M059J (cell line): ENCODE data around the gene HOMER2. TPM values are rescaled to one million over a fixed set of nuclear protein-coding genes. Genes with fewer than 3 reads are reported as not detected.
A peak's percentile ranks its signal among the peaks of the same experiment; 100 is the strongest.
"Not testable (repeated sequence)": the region's sequence is repeated elsewhere in the genome, so short reads cannot be mapped to it uniquely, and the experiment has no call there.

Experiments
- DNase-seq: peaks from one replicate; pipeline ENCODE4 v3.0.0-alpha.2; 2012; ENCODE audit warnings: low read depth
- total RNA-seq: library from RNA; depleted of rRNA; stranded (reverse); fragments of >200 nt; shearing (Covaris generic); gene quantifications from 2 replicates; pipeline ENCODE4 v1.2.3, GENCODE V29; 2014

Gene HOMER2
- total RNA-seq, 1 experiment from 2014 or later, result 7.6 TPM

DNA sequence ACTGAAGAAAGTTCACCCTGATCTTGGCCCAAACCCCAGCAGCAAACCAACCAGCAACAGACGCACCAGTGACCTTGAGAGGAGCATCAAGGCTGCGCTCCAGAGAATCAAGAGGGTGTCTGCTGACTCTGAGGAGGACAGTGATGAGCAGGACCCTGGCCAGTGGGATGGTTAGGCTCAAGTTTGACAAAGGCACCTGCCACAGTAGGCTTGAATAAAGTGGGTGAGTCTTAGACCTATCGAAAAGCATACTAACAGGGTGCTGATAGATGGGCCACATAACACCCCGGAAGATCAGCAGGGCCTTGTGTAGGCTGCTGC lies 119.2 kb downstream of the HOMER2 start:
- DNase-seq, result no peak

DNA sequence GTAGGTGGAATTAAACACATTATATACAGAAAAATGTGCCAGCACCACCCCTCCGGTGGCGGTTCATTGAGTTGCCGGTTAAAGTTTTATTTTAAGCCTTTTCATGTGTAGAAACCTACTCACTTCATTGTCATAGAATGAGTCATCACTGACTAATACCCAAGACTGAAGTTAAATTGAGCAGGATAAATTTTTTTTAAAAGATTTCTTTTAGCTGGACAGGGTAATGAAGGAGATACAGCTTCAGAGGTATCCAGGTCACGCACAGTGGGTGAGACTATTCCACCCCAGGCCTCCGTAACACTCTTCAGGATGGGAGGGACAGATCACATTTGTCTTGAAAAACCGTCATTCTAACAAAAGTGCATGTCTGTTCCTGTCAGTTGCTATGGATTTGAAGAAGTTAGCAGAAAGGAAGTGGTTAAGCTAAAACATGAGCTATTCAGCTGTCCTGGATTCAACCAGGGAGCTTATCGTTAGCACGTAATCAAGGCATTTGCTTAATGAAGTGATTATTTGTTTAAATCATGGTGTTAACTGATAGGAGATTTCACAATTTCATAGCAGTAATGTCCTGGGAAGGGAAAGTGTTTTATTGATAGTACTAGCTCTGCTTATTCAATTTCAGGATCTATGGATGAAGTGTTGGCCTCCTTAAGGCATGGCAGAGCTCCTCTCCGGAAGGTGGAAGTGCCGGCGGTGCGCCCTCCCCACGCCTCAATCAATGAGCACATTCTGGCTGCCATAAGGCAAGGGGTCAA lies 119.7 kb downstream of the HOMER2 start:
- peak; percentile 95 for DNase-seq

DNA sequence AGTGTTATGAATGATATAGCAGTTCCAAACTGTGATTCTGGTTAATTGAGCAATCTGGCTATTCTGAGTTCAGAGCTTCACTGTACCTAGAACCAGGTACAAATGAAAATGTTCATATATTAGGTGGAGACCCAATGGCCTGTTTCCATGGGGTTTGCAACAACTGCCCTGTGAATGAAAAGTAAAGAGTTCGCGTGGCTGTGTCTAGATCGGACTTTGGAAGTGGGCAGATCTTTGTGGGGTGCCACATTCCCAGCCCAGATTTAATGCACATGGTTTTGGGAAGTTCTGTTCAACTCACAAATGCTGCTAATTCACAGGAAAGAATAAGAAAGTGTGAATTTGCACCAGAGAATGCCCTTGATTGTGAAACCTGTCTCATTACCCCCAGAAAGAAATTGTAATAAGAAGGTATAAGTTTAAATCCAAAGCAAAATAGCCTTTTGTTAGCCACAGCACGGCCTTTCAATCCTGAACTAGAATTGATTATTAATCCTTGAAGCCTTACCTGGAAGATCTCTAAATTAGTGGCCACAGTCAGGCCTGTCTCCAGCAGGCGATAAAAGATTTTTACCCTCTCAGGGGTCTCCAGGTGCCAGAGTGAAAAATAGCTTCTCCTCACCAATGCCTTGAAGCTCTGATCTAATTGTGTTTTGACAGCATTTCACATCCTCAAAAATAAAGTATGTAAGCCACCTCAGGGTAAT lies 120.5 kb downstream of the HOMER2 start:
- DNase-seq, result no peak

DNA sequence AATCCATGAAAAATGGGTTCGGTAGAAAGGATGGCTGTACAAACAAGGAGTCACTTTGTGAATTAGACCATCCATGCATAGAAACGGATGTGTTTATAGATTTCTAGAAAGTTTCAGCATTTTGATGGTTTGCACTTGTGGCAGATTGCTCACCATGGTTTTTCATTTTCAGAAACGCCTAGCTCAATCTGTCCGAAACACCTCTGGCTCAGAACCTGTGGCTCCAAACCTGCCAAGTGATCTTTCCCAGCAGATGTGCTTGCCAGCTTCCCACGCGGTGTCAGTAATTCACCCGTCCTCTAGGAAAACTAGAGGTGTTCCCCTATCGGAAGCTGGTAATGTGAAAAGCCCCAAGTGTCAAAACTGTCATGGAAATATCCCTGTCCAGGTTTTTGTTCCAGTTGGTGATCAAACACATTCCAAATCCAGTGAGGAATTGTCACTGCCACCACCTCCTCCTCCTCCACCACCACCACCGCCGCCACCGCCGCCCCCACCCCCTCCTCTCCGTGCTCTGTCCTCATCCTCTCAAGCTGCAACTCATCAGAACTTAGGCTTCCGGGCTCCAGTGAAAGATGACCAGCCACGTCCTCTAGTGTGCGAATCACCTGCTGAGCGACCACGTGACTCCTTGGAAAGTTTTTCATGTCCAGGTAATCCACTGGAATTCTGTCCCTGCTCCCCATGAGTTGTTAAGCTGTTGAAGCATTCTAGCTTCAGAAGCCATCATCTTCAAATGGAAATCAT lies 121.9 kb downstream of the HOMER2 start:
- no peak for DNase-seq

DNA sequence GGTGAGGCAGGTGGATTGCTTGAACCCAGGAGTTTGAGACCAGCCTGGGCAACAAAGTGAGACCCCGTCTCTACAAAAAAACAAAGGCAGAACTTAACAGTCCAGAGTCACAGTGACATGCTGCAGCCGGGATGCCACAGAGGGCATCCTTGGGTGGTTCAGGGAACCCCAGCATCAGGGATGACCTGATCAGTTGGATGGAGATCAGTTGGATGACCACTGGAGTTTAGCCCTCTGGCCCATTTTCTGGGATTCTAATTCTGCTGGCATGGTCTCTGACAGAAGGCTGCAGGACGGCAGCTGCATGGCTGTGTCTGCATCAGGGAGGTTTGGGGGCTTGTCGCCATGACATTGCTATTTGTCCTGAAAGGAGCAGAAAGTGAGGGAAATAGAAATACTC lies 123.3 kb downstream of the HOMER2 start:
- no peak for DNase-seq

DNA sequence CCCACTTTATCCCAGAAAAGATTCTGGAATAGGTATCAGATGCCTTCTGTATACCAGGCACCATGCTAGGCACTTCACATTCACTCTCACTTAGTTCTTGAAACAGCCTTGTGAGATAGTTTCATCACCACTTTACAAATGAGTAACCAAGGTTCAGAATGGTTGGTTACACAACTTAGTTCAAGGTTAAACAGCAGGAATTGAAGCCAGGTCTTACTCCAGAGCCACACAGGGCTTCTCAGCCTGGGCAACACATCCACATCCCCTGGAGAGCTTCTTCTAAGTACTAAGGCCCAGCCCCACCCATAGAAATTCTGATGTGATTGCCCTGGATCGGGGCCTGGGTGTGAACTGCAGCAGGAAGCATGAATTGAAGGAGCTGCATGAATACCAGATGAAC lies 124.4 kb downstream of the HOMER2 start:
- no peak for DNase-seq

DNA sequence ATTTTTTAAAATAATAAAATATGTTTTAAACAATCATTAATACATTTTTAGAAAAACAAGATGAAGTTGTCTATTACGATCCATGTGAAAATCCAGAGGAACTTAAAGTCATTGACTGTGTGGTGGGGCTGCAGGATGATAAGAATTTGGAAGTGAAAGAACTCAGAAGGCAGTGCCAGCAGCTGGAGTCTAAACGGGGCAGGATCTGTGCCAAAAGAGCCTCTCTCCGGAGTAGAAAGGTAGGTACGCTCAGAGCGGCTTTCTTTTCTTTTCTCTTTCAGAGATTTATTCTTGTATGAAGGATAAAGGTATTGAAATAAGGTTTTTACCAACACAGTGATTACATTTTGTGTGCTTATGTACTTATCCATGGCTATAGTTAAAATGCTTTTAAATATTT lies 129.5 kb downstream of the HOMER2 start:
- DNase-seq, result no peak

DNA sequence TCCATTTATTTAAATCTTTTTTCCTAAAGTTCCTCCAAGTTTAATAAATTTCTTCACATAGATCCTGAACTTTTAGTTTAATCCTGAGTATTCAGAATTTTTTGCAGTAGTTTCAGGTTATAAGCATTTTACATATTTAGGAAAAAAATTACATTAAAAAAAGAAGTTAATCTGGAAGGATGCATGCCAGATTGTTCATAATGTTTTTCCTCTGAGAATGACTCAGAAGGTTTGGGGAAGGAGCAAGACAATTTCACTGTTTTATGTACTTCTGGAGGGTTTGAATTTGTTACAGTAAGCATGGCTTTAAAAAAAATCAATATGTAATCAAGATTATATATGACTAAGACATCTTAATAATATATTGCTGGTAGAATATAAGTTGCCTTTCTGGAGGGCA lies 130.7 kb downstream of the HOMER2 start:
- DNase-seq, result not testable (repeated sequence)

DNA sequence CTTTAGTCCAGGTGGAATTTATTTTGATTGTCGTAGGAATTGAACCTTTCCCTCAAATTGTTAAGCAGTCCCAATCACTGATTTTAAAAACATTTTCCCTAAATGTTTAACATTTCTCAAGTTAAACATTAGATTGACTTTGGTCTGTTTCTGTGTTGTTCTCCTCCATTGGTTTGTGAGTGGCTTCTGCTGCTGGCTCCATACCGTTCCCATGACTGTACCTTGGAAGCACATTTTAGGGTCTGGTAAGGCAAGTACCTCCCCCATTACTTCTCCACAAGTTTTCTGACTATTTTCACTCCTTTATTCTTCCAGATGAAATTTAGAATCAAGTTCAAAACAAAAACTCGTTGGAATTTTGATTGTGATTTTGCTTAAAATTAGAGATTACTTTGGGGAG lies 131.1 kb downstream of the HOMER2 start:
- DNase-seq, result not testable (repeated sequence)

DNA sequence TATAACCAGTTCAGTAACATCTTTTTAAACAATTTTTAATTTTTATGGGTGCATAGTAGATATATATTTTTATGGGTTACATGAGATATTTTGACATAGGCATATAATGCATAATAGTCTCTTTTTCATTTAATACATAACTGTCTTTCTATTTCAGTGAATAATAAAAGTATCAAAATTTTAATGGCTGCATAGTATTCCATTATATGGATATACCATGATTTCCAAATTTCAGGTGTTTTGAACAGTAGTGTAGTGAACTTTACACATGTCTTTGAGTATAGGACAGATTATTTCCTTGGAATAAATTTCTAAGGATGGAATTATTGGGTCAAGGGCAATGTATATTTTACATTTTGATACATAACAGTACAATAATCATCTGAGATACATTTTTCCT lies 132.4 kb downstream of the HOMER2 start:
- no peak for DNase-seq

DNA sequence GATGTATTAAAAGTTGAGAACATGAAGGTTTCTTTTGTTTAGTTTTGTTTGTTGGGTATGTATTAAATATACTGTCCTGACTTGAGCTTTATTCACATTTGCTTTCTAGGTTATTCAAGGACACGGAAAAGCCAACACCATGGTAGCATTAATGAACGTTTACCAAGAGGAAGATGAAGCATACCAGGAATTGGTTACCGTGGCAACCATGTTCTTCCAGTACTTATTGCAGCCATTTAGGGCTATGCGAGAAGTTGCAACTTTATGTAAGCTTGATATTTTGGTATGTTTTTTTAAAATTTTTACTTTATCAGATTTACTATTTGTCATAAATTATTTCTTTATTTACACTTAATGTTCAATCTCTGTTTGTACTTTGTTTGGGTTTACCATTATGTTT lies 139.5 kb downstream of the HOMER2 start:
- no peak for DNase-seq

DNA sequence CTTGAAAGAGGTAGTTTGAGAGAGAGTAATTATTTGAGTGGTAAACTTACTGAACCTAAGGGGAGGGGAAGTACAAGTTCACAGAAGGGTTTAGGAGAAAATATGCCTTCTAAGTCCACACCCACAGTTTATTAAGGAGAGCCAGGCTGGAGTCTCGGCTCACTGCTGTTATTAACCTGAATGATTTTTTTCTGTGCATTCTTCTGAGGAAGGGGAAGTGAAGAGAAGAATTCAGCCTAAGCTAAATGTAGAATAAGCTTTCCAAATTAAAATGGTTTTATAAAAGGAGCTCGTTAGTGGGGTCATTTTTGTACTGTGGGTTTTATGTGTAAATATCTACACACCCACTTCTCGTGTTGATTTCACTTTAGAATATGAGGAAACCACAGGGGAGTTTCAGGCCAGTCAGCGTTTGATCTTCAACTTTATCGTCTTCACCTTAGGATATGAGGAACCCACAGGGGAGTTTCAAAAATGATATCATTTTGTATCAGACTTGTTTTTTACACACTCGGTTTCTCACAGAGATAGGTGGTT lies 141.6 kb downstream of the HOMER2 start:
- peak; percentile 15 for DNase-seq

DNA sequence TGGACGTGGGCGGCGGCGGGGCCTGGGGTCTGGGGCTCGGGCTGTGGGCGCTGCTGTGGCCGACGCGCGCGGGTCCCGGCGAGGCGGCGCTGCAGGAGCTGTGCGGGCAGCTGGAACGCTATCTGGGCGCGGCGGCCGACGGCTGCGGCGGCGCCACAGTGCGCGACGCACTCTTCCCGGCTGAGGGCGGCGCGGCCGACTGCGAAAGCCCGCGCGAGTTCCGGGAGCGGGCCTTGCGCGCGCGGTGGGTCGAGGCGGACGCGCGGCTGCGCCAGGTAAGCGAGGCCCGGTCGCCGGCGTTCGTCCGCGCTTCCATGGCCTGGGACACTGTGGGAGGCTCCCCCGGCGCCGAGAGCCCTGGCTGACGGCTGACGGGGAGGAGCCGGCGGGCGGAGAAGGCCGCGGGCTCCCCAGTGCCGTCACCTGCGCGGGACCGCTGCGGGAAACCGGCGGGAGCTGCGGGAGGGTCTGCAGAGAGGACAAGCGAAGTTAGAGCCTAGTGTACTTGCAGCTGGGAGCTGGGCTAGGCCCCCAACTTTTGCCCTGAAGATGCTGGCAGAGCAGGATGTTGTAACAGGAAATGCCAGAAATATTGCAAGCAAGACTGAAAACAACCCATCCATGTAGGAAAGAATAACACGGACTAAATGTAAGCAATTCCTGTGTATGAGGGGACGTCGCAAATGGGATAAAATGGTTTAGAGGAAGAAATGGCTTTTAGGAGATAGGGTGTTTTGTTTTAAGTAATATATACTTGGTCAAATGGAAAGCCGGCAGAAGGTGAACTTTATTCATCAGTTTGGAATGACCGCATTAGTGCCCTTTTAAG lies 142.2 kb downstream of the HOMER2 start:
- DNase-seq, result peak; percentile 57

DNA sequence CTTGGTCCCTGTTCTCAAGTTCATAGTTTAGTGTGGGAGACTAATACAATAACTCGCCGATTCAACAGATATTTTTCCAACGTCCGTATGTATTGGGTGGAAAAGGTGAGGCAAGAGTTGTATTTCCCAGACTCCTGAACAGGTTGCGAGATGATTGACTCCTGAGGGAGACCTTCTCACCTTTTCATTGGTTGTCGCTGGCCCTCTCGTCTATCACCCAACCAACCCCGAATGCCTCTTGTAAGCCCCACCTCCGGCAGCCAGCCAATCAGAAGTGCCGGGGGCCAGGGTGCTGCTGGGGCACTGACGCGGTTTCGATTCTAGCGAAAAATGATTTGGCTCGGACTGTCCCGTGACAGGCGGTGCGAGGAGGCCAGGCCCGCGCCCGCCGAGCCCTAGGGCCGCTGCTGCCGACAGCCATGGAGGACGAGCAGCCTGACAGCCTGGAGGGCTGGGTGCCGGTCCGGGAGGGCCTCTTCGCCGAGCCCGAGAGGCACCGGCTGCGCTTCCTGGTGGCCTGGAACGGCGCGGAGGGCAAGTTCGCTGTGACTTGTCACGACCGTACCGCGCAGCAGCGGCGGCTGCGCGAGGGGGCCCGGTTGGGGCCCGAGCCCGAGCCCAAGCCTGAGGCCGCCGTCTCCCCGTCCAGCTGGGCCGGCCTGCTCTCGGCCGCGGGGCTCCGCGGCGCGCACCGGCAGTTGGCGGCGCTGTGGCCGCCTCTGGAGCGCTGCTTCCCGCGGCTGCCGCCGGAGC lies 143.0 kb downstream of the HOMER2 start, which contains the start of gene WHAMM:
WHAMM (plus strand) TSS at position 321 of the 753 bp plus-strand sequence; CDS start at position 420, 99 bp downstream.
- peak; percentile 99 for DNase-seq

DNA sequence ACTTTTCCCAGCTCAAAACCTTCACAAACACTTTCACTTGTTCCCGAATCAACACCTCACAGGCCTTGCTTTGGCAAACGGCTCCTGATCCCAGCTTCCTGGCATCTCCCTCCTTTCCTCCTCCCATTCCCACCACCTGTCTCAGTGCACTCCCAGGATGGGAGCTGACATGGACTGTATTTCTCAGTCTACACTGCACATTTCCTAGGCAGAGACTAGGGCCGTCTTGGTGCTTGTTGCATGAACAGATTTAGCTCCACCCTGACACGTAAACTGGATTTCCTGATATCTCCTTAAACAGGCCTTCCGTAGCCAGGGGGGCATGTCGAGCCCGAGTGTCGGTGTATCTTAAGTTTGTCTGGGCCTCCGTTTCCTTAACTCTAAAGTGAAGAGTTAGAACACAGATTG lies 143.9 kb downstream of the HOMER2 start:
- no peak for DNase-seq

DNA sequence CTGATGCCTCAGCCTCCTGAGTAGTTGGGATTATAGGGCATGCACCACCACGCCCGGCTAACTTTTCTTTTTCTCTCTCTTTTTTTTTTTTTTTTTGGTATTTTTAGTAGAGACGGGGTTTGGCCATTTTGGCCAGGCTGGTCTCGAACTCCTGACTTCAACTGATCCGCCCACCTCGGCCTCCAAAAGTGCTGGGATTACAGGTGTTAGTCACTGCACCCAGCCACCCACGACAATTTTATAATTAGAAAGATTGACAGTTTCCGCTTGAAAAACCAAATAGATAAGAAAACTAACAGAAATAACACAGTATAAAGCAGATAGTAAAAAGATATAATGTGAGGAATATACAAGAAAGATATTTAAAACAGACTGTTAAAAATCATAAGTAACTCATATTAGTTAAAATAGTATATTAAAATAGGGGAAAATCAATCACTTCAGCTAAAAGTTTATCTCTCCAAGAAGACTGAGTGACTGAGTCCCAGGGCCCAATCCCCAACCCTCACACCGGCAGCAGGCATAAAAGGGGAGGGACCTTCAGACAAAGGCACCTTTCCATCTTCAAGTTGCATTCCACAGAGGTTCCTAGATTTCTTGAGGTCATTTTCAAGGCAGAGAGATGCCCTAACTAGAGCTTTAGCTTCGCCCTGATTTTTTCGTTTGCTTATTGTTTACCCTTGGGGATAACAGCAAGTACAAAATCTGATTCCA lies 144.4 kb downstream of the HOMER2 start:
- DNase-seq, result no peak

DNA sequence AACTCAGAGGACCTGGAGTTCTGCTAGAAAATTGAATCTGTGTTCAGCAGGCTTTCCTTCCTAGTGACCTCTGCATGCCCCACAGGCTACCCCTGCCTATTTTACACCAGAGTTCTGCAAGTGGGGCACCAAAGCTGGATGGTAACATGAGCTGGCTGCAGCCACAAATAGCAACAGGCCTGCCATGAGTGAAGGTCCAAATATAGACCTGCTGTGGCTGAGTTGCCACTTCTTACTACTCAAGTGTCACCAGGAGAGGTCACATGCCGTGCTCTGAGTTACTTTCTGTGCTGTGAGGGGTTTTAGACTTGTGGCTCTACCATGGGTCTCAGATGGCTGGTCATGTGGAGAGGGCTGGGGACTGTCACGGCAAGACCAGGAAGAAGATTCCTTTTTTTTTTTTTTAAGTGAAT lies 146.5 kb downstream of the HOMER2 start, which contains the start of gene FSD2:
FSD2 (minus strand) TSS at position 76 of the 413 bp plus-strand sequence. CDS start 18,679 bp downstream, outside the sequence.
- no peak for DNase-seq

DNA sequence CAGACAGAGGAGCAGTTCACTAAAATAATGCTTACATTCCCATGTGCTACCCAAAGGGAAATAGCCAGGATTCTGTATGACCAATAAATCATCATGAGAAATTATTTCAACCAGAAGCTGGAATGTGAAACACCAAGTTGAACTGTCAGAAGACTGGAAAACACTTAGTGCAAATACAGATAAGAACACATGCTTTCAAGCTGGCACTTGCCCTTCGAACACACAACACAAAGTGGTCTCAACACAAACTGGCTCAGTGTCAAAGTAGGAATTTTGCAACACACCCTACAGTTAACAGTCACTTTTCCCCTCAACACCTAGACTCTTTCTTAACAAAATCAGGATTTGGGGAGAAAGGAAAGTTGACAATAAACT lies 148.0 kb downstream of the HOMER2 start:
- DNase-seq, result no peak

DNA sequence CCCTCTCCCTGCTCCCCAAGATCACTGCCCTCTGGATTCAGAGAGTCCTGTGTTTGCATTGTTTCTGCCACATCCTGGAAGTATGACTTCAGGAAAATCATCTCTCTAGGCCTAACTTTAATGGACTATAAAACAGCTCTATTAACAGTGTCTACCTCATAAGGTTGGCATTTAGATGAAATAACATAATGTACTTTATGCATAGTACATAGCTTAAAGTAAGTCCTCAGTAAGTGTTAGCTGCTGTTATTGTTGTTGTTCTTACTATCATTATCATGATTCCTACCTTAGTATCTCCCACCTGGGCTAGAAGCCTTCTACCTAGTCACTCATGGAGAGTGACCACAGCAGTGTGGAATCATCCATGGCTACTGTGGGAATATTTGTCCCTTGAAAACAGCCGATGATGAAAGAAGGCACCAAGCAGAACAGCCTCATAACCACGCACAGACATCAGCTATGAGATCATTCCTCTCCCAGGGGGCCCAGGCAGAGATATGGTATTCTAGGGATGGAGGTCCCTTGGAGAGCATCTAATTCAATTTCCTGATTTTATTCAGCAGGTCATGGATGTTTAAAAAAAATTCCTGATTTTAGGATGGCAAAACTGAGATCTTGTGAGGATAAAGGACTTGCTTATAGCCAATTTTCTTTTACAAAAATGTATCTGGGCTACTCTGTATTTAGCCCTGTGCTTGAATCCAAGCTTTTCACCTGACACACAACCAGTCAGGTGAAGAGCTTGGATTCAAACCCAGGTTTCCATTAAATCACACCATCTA lies 148.5 kb downstream of the HOMER2 start:
- no peak for DNase-seq
